GM12878 (cell line): ENCODE results near the gene DTD1.

Experiments
- CTCF ChIP-seq, 3 experiments: IDR thresholded peaks in 2 of 3; conservative IDR thresholded peaks in 1 of 3; 2 replicates each; pipeline ENCODE4 v1.5.1; 2011; ENCODE audit warnings: low read depth in 3 of 3, low read length in 3 of 3, mild to moderate bottlenecking in 3 of 3, control low read depth in 2 of 3, moderate library complexity in 2 of 3, inconsistent platforms in 1 of 3, mixed read lengths in 1 of 3; ENCODE audit not compliant: control insufficient read depth in 2 of 3, insufficient read depth in 1 of 3; ENCODE audit errors: extremely low read depth in 1 of 3
- EP300 ChIP-seq, 2 experiments: fragments of 150-350 bp in 1 of 2; IDR thresholded peaks; 2 replicates each; pipeline ENCODE4 v1.6.1; 2011 to 2012; ENCODE audit warnings: low read depth in 2 of 2, low read length in 2 of 2, borderline replicate concordance in 1 of 2, improper control_type of control experiment in 1 of 2, inconsistent platforms in 1 of 2; ENCODE audit not compliant: control insufficient read depth in 1 of 2
- PBX3 ChIP-seq: IDR thresholded peaks from 2 replicates; pipeline ENCODE4 v1.6.1; 2011; ENCODE audit warnings: mild to moderate bottlenecking, low read depth, low read length, moderate library complexity; ENCODE audit not compliant: insufficient replicate concordance
- POLR2A ChIP-seq: IDR thresholded peaks from 2 replicates; pipeline ENCODE4 v1.6.1; 2011; ENCODE audit warnings: low read depth, mild to moderate bottlenecking, low read length
- SMARCA5 ChIP-seq: fragments of 450-650 bp; IDR thresholded peaks from 2 replicates; pipeline ENCODE4 v1.6.1; 2017; ENCODE audit warnings: mild to moderate bottlenecking
- STAT1 ChIP-seq: fragments of 450-650 bp; conservative IDR thresholded peaks from 2 replicates; pipeline ENCODE4 v1.6.1; 2014; ENCODE audit warnings: antibody characterized with exemption, mild to moderate bottlenecking
- ZBTB40 ChIP-seq: fragments of 450-650 bp; IDR thresholded peaks from 2 replicates; pipeline ENCODE4 v1.6.1; 2016; ENCODE audit warnings: mild to moderate bottlenecking, moderate library complexity, borderline replicate concordance

GRCh38 chr20:18705910-18706309 lies 118.1 kb downstream of the DTD1 start:
- TF ChIP-seq SMARCA5 (no peak), CTCF (IDR thresholded peaks at IDR 0.05 in 2 of 3, conservative IDR thresholded peaks at IDR 0.05 in 1 of 3; ENCODE audit: control insufficient read depth in 2 of 3, extremely low read depth in 1 of 3, insufficient read depth in 1 of 3, low read depth in 3 of 3, low read length in 3 of 3) (no peak), POLR2A (no peak), EP300 (IDR thresholded peaks at IDR 0.05; ENCODE audit: borderline replicate concordance in 1 of 2, control insufficient read depth in 1 of 2, low read depth in 2 of 2, low read length in 2 of 2) (no peak), ZBTB40 (no peak), STAT1 (no peak), PBX3 (no peak)
